Chondrocyte (in vitro differentiated cells): Measurements from ENCODE around the gene TMEM141. TPM values are rescaled to one million over a fixed set of nuclear protein-coding genes. Genes with fewer than 3 reads are reported as not detected.

Experiments used
- DNase-seq: peaks from one replicate; pipeline ENCODE4 v3.0.0; 2021; ENCODE audit warnings: mixed read lengths, low spot score
- H3K27ac Mint-ChIP-seq: one replicate; pipeline ENCODE4 v1.8.0; 2021; ENCODE audit warnings: mild to moderate bottlenecking, moderate library complexity, mixed read lengths; ENCODE audit not compliant: unreplicated experiment
- H3K27me3 Mint-ChIP-seq: 2 replicates; pipeline ENCODE4 v1.8.0; 2021; ENCODE audit warnings: low read depth, mixed read lengths
- H3K36me3 Mint-ChIP-seq: 2 replicates; pipeline ENCODE4 v1.8.0; 2021; ENCODE audit warnings: low read depth, mixed read lengths
- H3K4me1 Mint-ChIP-seq: 2 replicates; pipeline ENCODE4 v1.8.0; 2021; ENCODE audit warnings: low read depth, mild to moderate bottlenecking, mixed read lengths
- H3K4me3 Mint-ChIP-seq: one replicate; pipeline ENCODE4 v1.8.0; 2021; ENCODE audit warnings: mild to moderate bottlenecking, moderate library complexity, mixed read lengths; ENCODE audit not compliant: unreplicated experiment
- H3K9me3 Mint-ChIP-seq: 2 replicates; pipeline ENCODE4 v1.8.0; 2021; ENCODE audit warnings: low read depth, mixed read lengths
- total RNA-seq: library from RNA; stranded (reverse); gene quantifications from 3 replicates; pipeline ENCODE4 v1.2.1, GENCODE V29; 2021
- TF ChIP-seq, protein P1 (sequence below): fragments of 200-600 bp; sonication (generic); IDR thresholded peaks from 2 replicates; pipeline ENCODE4 v1.5.0; 2021; ENCODE audit warnings: antibody characterized with exemption, mild to moderate bottlenecking, moderate library complexity

Gene TMEM141
- total RNA-seq, 1 donor from 2014 or later = 31.2 TPM

- no peak for DNase-seq
- Mint-ChIP-seq H3K4me3 (no peak overlapping the region), H3K4me1 (peaks cover under 1% of the 10 kb centered on the region), H3K27ac (no peak overlapping the region), H3K27me3 (no peaks in the 10 kb centered on the region), H3K9me3 (no peaks in the 10 kb centered on the region), H3K36me3 (no peaks in the 10 kb centered on the region)
- TF ChIP-seq, protein P1, sequence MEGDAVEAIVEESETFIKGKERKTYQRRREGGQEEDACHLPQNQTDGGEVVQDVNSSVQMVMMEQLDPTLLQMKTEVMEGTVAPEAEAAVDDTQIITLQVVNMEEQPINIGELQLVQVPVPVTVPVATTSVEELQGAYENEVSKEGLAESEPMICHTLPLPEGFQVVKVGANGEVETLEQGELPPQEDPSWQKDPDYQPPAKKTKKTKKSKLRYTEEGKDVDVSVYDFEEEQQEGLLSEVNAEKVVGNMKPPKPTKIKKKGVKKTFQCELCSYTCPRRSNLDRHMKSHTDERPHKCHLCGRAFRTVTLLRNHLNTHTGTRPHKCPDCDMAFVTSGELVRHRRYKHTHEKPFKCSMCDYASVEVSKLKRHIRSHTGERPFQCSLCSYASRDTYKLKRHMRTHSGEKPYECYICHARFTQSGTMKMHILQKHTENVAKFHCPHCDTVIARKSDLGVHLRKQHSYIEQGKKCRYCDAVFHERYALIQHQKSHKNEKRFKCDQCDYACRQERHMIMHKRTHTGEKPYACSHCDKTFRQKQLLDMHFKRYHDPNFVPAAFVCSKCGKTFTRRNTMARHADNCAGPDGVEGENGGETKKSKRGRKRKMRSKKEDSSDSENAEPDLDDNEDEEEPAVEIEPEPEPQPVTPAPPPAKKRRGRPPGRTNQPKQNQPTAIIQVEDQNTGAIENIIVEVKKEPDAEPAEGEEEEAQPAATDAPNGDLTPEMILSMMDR = no peak
Measured at GRCh38 chr9:136826188-136826541, 35.0 kb downstream of the TMEM141 start.

DNA sequence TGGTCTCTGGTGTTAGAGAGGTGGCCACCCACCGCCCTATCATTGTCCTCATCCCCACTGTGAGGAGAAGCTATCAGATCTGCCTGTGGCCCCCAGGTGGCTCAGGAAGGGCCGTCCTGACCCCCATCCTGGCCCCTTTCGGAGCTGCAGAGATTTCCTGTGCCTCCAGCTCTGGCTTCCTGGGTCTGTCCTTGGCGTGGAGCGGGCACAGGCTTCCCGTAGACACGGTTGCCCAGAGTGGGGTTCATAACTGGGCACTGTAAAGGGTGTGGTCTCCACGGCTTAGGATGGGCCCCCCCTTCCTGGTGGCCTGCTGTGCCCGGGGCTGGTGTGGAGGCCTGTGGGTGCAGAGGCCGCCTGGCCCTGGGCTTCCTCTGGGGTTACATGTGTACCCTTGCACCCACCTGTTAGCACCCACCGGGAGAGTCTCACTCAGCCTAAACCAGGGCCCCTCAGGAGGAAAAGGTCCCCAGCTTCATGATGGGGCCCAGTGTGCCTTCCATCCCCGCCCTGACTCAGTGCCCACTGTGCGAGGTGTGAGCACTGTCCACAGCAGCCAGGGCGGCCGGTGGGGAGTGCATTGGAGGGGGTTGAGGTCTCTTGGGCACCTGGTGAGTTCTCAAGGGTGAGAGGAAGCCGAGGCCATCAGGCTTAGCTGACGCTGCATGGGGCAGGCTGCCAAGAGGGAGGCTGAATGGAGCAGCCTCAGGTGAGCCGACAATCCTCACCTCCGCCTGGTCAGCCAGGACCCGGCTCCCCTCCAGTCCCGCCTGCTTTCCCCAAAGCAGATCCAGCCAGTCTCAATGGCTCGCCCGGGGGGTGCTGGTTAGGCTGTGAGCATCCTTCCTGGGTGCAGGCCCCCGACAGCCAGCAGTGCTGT is 35.8 kb downstream of the TMEM141 start:
- Mint-ChIP-seq H3K36me3 (no peaks in the 10 kb centered on the region), H3K27ac (no peak overlapping the region), H3K4me3 (no peak overlapping the region), H3K4me1 (no peaks in the 10 kb centered on the region), H3K27me3 (no peaks in the 10 kb centered on the region), H3K9me3 (no peaks in the 10 kb centered on the region)
- TF ChIP-seq, protein P1 = no peak
- DNase-seq = no peak

DNA sequence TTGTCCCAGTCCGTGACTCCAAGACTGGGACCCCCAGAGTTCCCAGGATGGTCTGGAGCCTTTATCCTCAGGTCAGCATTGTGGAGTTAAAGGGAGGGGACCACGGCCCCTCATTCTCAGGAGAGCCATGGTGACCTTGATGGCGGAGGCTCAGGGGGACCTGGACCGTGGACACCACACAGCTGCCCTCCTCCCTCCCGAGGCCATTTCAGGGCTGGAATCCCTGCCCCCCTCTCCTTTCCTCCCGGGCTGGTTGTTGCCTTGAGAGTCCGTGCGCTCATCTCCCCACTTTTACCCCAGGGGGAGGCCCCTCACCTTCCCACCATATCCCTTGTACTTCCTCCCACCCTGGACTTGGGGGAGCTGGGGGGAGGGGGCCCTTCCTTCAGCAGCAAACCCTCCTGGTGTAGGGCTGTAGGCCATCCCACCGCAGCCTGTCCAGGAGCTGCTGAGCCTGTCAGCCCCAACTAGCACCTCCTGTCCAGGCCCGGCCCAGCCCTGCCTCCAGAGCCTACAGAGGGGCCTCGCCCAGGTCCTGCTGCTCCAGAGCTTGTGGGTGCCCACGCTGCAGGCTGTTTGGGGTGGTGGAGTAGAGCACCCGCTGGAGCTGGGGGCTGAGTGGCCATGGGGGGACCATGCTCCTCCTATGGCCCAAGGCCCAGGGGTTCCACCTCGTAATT is 36.8 kb downstream of the TMEM141 start:
- no peaks in the 10 kb centered on the region for H3K36me3 Mint-ChIP-seq
- TF ChIP-seq, protein P1 = no peak
- no peak overlapping the region for H3K27ac Mint-ChIP-seq
- no peak overlapping the region for H3K4me3 Mint-ChIP-seq
- H3K4me1 Mint-ChIP-seq = no peaks in the 10 kb centered on the region
- H3K27me3 Mint-ChIP-seq = no peaks in the 10 kb centered on the region
- no peak for DNase-seq
- no peaks in the 10 kb centered on the region for H3K9me3 Mint-ChIP-seq

DNA sequence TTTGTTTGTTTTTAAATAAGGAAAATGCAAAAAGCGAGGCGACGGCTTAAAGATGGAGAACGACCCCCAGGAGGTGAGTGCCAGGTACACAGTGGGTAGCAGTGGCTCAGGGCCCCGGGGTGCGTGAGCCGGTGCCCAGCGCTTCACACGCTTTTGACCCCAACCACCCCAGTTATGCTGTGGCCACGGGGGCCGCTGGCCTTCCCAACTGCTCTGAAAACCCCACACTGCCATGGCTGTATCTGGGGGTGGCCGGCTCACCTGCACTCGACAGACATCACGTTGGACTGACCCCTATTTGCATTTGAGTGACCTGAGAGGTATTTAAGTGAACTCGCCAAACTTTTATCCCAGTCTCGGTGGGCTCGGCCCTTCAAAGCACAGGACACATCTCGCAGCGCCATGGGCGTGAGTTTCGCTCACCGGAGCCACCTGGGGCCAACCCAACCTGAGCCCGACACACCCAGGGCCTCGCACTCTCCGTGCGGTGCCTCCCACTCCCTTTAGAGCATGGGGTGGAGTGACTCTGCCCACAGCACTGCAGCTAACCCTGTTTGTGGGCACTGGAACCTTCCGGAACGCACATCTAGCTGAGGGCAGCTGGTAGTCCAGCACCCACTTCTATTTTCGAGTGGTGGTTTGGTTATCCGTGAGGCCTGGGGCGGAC is 37.5 kb downstream of the TMEM141 start:
- H3K36me3 Mint-ChIP-seq = no peaks in the 10 kb centered on the region
- DNase-seq = no peak
- H3K4me1 Mint-ChIP-seq = no peaks in the 10 kb centered on the region
- H3K4me3 Mint-ChIP-seq = no peak overlapping the region
- no peak overlapping the region for H3K27ac Mint-ChIP-seq
- no peaks in the 10 kb centered on the region for H3K9me3 Mint-ChIP-seq
- no peaks in the 10 kb centered on the region for H3K27me3 Mint-ChIP-seq
- TF ChIP-seq, protein P1 = no peak

DNA sequence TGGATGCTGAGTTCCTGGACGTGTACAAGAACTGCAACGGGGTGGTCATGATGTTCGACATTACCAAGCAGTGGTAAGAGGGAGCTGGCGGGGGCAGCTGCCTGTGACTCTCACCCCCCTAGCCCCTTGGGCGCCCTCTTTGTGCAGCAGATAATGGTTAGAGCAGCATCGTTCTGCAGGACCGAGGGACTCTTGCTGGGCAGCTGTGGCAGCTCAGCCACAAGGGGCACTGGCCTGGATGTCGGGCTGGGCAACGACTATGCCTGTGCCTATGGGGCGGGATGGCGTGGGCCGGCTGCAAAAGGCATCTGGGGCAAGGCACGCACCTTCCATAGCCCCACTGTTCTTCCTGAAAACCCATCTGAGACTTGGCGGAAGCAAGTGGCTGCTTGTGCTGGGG is 38.3 kb downstream of the TMEM141 start:
- no peaks in the 10 kb centered on the region for H3K9me3 Mint-ChIP-seq
- no peak for DNase-seq
- H3K27me3 Mint-ChIP-seq = no peaks in the 10 kb centered on the region
- H3K27ac Mint-ChIP-seq = no peak overlapping the region
- H3K36me3 Mint-ChIP-seq = no peaks in the 10 kb centered on the region
- H3K4me1 Mint-ChIP-seq = no peaks in the 10 kb centered on the region
- H3K4me3 Mint-ChIP-seq = no peak overlapping the region
- TF ChIP-seq, protein P1 = no peak
